Ascending aorta (tissue), 2 donors: ENCODE results near the gene IL10RA. TPM values are rescaled to one million over a fixed set of nuclear protein-coding genes. Genes with fewer than 3 reads are reported as not detected.
"Not testable (repeated sequence)": the region's sequence is repeated elsewhere in the genome, so short reads cannot be mapped to it uniquely, and the experiment has no call there.

ENCODE experiments used
- DNase-seq, 2 donors: peaks; one replicate each; pipeline ENCODE4 v3.0.0-alpha.2; 2019; ENCODE audit warnings: low spot score in 2 of 2
- H3K27ac ChIP-seq, 2 donors: fragments of 200-600 bp; sonication (generic); one replicate each; pipeline ENCODE4 v1.5.1; 2016 to 2017; ENCODE audit warnings: mild to moderate bottlenecking in 1 of 2
- H3K27me3 ChIP-seq: fragments of 200-600 bp; sonication (generic); one replicate; pipeline ENCODE4 v1.5.1; 2017
- H3K36me3 ChIP-seq, 2 donors: fragments of 200-600 bp; sonication (generic); one replicate each; pipeline ENCODE4 v1.5.1; 2016
- H3K4me1 ChIP-seq, 2 donors: fragments of 200-600 bp; sonication (generic); one replicate each; pipeline ENCODE4 v1.5.1; 2016 to 2017; ENCODE audit warnings: mild to moderate bottlenecking in 1 of 2
- H3K4me3 ChIP-seq, 2 donors: fragments of 200-600 bp; sonication (generic); one replicate each; pipeline ENCODE4 v1.5.1; 2016 to 2017; ENCODE audit warnings: mild to moderate bottlenecking in 1 of 2
- H3K9me3 ChIP-seq, 2 donors: fragments of 200-600 bp; sonication (generic); one replicate each; pipeline ENCODE4 v1.5.1; 2016
- CTCF ChIP-seq, 3 experiments: fragments of 200-600 bp in 2 of 3; fragments of 450-650 bp in 1 of 3; sonication (generic) in 2 of 3; IDR thresholded peaks; one replicate each; pipeline ENCODE4 v1.5.1; 2016 to 2019; ENCODE audit warnings: antibody characterized with exemption in 3 of 3, mild to moderate bottlenecking in 1 of 3, moderate library complexity in 1 of 3
- intact Hi-C: fragments of 100-400 bp; cut with DNase I; formaldehyde crosslinking; loops from one replicate; pipeline ENCODE4 v1.15.1; 2023
- total RNA-seq: library from RNA; depleted of rRNA; stranded (reverse); fragments of >200 nt; gene quantifications from one replicate; pipeline ENCODE4 v1.1.0, GENCODE V29; 2016

IL10RA gene
- total RNA-seq, 1 donor from 2014 or later = 38.6 TPM

DNA sequence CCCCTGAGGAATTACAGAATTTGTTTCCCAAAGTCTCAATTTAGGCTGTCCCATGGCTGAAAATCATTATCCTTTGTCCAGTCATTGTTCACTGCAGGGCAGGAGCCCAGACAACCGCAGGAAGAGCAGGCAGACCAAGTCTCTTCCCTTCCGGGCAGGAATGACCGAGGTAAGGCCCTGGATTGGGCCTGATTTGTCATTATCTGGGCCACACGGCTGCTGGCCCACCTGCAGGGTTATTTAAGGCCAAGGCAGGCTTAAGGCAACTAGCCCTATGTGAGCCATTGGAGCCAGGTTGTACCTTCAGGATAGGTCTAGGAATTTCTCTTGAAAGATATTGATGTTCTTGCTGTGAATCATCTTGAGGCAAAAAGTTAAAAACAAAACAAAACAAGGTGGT is 9.7 kb upstream of the IL10RA start:
- no peak for TF ChIP-seq CTCF (IDR thresholded peaks at IDR 0.05)

GRCh38 chr11:117977029-117977428 is 9.2 kb upstream of the IL10RA start:
- no peaks in the 10 kb centered on the region for H3K36me3 ChIP-seq
- intact Hi-C loops = no loop called here
- H3K27ac ChIP-seq = no peak overlapping the region
- no peaks in the 10 kb centered on the region for H3K27me3 ChIP-seq
- no peak for TF ChIP-seq CTCF (IDR thresholded peaks at IDR 0.05)
- DNase-seq = no peak
- H3K4me3 ChIP-seq = no peak overlapping the region
- no peaks in the 10 kb centered on the region for H3K4me1 ChIP-seq
- no peaks in the 10 kb centered on the region for H3K9me3 ChIP-seq

More for the DNA sequence above, 9.7 kb upstream of the IL10RA start:
- Histone ChIP-seq H3K9me3 (no peaks in the 10 kb centered on the region), H3K4me3 (no peak overlapping the region), H3K27me3 (no peaks in the 10 kb centered on the region), H3K27ac (no peak overlapping the region), H3K36me3 (no peaks in the 10 kb centered on the region), H3K4me1 (no peaks in the 10 kb centered on the region)
- intact Hi-C loops = no loop called here
- DNase-seq = no peak

- DNase-seq, H3K4me3 ChIP-seq, H3K36me3 ChIP-seq, H3K27me3 ChIP-seq, H3K9me3 ChIP-seq, intact Hi-C loops, H3K27ac ChIP-seq, H3K4me1 ChIP-seq: not testable (repeated sequence)
Observed at GRCh38 chr11:117977612-117978264, 8.5 kb upstream of the IL10RA start.

GRCh38 chr11:117978291-117978910 is 7.8 kb upstream of the IL10RA start:
- H3K27ac ChIP-seq, H3K9me3 ChIP-seq, H3K4me3 ChIP-seq, H3K36me3 ChIP-seq, DNase-seq, H3K4me1 ChIP-seq, H3K27me3 ChIP-seq, intact Hi-C loops: not testable (repeated sequence)

DNA sequence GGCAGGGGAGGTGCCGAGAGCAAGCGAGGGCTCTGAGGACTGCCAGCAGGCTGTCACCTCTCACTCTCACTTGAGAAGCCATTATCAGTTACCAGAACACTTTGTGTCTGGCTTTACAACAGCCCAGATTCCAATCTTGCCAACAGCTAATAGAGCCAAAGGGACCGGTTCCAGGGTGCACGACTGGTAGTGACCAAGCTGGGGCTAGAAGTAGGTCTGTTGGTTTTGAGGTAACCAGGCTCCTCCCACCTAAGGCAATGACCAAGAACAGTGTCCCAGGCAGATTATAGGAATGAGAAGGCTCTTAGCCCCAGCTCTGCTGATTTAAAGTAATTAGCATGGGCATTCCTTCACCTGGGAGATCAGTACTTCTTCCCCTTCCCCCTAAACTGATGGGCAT is 7.2 kb upstream of the IL10RA start:
- DNase-seq = no peak
- no peaks in the 10 kb centered on the region for H3K4me1 ChIP-seq
- intact Hi-C loops = no loop called here
- no peak for TF ChIP-seq CTCF (IDR thresholded peaks at IDR 0.05)
- H3K27me3 ChIP-seq = no peaks in the 10 kb centered on the region
- H3K9me3 ChIP-seq = no peaks in the 10 kb centered on the region
- H3K36me3 ChIP-seq = no peaks in the 10 kb centered on the region
- peak overlapping the region in 1 of 2 donors; percentile 13 for H3K27ac ChIP-seq
- no peak overlapping the region for H3K4me3 ChIP-seq

DNA sequence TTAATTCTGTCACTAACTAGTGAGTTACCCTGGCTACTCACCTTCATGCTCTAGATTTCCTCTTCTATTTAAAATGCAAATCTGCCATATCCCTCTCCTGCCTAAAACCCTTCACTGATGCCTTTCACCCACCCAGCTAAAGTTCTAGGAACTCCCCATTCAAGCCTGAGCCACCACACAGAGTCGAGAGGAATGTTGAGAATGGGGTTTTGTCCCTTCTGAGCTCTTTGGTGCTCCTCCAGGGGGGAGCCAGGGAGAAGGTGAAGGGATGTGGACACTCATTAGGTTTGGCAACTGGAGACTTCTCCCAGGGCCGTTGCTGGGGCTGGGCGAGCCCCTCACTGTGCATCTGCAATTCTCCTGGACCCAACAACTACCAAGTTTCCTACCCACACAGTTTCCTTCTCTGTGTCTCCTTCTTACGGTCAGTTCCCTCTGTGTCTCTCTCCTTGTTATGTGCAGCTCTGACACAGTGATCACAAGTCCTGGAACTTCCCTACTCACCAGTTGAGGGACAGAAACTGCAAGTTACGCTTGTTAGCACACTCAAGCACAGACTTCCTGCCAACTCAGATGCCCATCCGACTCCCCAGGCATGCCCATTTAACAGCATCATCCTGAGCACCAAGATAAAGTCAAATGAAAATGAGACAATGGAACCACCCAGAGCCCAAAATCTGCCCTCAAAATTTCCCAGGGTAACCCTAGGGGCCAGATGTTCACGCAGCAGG is 6.5 kb upstream of the IL10RA start:
- Histone ChIP-seq H3K36me3 (no peaks in the 10 kb centered on the region), H3K27ac (peak overlapping the region in 1 of 2 donors; percentile 12), H3K9me3 (no peaks in the 10 kb centered on the region), H3K27me3 (no peaks in the 10 kb centered on the region), H3K4me1 (no peaks in the 10 kb centered on the region), H3K4me3 (no peak overlapping the region)
- no peak for DNase-seq
- no peak for TF ChIP-seq CTCF (IDR thresholded peaks at IDR 0.05)
- intact Hi-C loops = no loop called here
